OCI-LY1 (cell line): ENCODE measurements around the gene SNX24.
"Not testable (repeated sequence)": the region's sequence is repeated elsewhere in the genome, so short reads cannot be mapped to it uniquely, and the experiment has no call there.

Experiments
- CTCF ChIP-seq: fragments of 200-600 bp; sonication (generic), shearing (Covaris generic); IDR thresholded peaks from 2 replicates; pipeline ENCODE4 v1.5.1; 2017; ENCODE audit warnings: mild to moderate bottlenecking, antibody characterized with exemption, low read length, moderate library complexity, mixed read lengths
- EZH2 ChIP-seq: fragments of 200-600 bp; sonication (generic), shearing (Covaris generic); IDR thresholded peaks from 2 replicates; pipeline ENCODE4 v1.8.0; 2017; ENCODE audit warnings: borderline replicate concordance, mixed run types, mild to moderate bottlenecking, antibody characterized with exemption, low read length, moderate library complexity, mixed read lengths

DNA sequence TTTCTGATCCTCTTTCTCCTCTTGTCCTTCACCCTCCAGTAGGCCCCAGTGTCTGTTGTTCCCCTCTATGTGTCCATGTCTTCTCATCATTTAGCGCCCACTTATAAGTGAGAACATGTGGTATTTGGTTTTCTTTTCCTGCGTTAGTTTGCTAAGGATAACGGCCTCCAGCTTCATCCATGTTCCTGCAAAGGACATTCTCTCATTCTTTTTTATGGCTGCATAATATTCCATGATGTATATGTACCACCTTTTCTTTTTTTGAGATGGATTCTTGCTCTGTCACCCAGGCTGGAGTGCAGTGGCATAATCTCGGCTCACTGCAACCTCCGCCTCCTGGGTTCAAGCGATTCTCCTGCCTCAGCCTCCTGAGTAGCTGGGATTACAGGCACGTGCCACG is 12.1 kb downstream of the SNX24 start:
- not testable (repeated sequence) for TF ChIP-seq CTCF, EZH2
